ENCODE measurements around the gene EIF4EBP2. TPM values are rescaled to one million over a fixed set of nuclear protein-coding genes. Genes with fewer than 3 reads are reported as not detected.

EIF4EBP2 gene
- total RNA-seq, 1 experiment from 2014 or later: 42.4 TPM

DNA sequence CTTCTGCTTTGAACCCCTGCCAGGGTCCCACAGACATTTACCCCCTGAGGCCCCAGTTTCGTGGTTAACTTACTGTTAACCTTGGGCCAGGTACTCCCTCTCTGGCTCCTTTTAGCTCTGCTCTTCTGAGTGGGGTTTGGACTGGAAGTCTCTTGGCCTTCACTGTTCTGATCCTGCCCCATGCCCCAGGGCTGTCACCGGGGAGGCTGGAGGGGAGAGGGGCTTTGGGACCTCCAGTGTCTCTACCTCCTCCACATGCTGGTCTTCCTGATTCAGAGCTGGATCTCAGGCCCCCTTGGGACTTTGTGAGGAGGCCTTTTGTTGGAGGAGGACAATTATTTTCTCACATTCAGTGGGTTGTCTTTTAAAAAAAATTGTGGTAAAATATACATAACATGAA, 61.9 kb downstream of the EIF4EBP2 start:
- Histone ChIP-seq H3K9me3 (replicated peaks) (no peaks in the 10 kb centered on the region), H3K27ac (no peak overlapping the region), H3K4me3 (no peak overlapping the region), H3K36me3 (no peaks in the 10 kb centered on the region), H3K27me3 (replicated peaks) (0 out of 2 replicates have a peak, but pooled peaks cover 3% of the 10 kb centered on the region), H3K4me1 (replicated peaks) (no peaks in the 10 kb centered on the region)
- DNase-seq (ENCODE audit: low read depth in 1 of 2, low spot score in 2 of 2): no peak

DNA sequence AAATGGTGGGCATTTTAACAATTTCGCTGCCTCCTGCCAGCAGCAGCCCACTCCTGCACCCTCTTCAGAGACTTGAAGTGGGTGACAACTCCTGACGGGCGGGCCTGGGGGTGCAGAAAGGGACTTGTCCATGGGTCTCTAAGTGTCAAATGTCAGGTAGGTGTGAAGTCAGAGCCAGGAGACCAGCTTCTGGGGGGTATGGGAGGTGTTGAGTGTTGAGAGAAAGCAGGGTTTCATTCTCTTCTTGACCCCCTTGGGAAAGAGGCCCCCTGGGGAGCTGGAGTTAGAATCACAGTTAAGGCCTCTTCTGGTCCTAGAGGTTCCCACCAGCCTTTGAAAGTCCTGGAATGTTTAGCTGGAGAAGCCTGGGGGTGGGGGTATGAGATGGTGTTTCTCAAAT, 63.0 kb downstream of the EIF4EBP2 start:
- H3K27me3 ChIP-seq (replicated peaks): 0 out of 2 replicates have a peak, but pooled peaks cover 3% of the 10 kb centered on the region
- H3K4me3 ChIP-seq: no peak overlapping the region
- no peaks in the 10 kb centered on the region for H3K9me3 ChIP-seq (replicated peaks)
- DNase-seq (ENCODE audit: low read depth in 1 of 2, low spot score in 2 of 2): no peak
- H3K27ac ChIP-seq: no peak overlapping the region
- H3K36me3 ChIP-seq: no peaks in the 10 kb centered on the region
- H3K4me1 ChIP-seq (replicated peaks): no peaks in the 10 kb centered on the region

DNA sequence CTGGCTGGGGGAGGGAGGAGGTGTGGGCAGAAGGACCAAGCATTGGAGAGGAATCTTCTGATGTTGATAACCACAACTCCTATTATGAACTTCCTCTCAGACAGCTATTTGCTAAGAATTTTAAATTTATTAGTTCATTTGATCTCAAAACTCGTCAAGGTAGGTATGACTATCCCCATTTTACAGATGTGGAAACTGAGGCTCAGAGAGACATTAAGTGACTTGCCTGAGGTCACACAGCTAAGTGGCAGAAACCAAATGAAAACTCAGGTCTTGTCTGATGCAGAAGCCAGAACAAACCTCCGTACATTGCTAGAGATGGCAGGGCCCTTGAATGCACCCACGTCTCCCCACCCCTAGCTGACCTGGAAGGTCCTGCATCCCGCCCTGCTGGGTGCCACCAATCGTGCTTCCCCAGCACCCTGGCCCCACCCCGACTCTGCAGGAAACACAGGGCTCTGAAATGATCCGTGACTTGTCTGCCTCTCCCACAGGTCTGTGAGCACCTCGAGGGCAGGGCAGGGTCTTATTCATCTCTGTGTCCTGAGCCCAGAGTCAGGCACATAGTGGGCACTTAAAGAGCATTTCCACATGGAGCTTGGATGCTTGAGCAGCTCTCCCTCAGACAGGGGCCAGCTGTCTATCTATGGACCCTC, 69.0 kb downstream of the EIF4EBP2 start:
- no peak for DNase-seq (ENCODE audit: low read depth in 1 of 2, low spot score in 2 of 2)
- Histone ChIP-seq H3K27me3 (replicated peaks) (peaks cover 35% of the 10 kb centered on the region), H3K27ac (no peak overlapping the region), H3K4me3 (no peak overlapping the region), H3K4me1 (replicated peaks) (peaks cover 4% of the 10 kb centered on the region), H3K9me3 (replicated peaks) (no peaks in the 10 kb centered on the region), H3K36me3 (no peaks in the 10 kb centered on the region)

DNA sequence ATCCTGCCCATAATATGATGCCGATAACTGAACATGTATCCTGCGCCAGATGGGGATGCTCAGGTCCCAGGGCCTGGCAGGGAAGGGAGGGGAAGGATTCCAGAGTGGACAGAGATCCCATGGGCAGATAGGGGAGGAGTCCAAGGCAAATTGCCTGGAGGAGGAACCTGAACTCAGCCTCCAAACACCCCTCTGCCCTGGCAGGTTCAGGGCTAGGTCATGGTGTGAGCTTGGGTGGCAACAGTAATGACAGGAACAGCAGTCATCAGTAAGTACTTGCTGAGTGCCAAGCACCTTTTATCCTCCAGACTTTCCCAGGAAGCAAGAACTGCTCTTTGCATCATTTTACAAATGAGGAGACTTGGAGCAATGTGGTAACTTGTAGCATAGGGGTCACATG, 70.8 kb downstream of the EIF4EBP2 start:
- Histone ChIP-seq H3K4me1 (replicated peaks) (peaks cover 14% of the 10 kb centered on the region), H3K9me3 (replicated peaks) (no peaks in the 10 kb centered on the region), H3K27me3 (replicated peaks) (peaks cover 54% of the 10 kb centered on the region), H3K27ac (no peak overlapping the region), H3K4me3 (no peak overlapping the region), H3K36me3 (no peaks in the 10 kb centered on the region)
- no peak for DNase-seq (ENCODE audit: low read depth in 1 of 2, low spot score in 2 of 2)

DNA sequence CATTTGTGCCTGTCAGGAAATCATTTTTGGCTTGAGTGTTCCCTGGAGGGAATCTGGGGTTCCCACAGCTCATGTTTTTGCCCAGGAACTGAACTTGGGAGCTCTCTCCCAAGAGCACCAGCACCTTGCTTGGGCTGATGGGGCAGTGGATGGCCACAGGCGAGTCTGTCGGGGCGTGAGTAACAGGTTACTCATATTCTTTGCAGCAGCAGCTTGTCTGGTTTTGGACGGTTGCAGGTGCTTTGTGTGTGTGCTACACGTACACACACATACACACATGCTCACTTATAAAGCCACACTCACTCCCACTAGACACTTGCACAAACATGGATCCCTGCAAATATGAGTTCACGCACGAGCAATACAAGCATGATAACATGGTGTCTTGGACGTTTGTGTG, 71.7 kb downstream of the EIF4EBP2 start:
- peaks cover 14% of the 10 kb centered on the region for H3K4me1 ChIP-seq (replicated peaks)
- H3K27me3 ChIP-seq (replicated peaks): peaks cover 56% of the 10 kb centered on the region
- H3K36me3 ChIP-seq: no peaks in the 10 kb centered on the region
- no peak overlapping the region for H3K27ac ChIP-seq
- no peak overlapping the region for H3K4me3 ChIP-seq
- DNase-seq (ENCODE audit: low read depth in 1 of 2, low spot score in 2 of 2): no peak
- no peaks in the 10 kb centered on the region for H3K9me3 ChIP-seq (replicated peaks)

DNA sequence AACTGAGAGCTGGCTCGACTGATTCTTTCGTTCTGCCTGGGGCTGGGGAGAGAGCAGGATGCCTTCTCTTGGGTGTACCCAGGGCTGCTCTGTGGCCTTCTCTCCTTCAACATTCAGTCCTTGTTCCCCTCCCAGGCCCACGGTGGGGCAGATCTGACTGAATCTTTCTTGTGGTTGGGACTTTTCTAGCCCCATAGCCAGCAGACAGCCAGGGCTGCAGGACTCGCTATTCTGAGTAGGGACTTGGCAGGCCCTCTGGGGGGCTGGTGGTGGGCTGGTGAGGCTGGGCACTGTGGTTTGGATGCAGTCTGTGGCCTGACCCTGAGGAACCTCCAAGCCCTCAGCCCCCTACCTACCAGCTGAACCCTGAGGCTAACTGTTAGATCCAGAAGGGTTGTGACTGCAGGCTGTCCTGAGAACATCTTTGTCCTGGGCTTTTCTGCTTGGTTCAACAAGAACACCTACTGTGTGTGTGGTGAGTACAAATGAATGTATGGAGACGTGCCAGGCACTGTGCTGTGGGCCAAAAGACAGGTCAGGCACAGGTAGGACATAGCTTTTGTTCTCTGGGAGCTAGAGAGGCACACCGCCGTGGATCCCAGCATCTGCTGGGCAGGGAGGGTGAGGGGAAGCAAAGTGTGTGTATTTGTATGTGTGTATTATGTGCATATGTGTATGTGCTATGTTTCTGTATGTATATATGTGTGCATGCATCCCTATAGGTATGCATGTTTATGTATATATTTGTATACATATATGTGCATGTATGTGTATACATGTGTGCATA, 72.5 kb downstream of the EIF4EBP2 start:
- Histone ChIP-seq H3K4me1 (replicated peaks) (peaks cover 14% of the 10 kb centered on the region), H3K27ac (no peak overlapping the region), H3K27me3 (replicated peaks) (peaks cover 56% of the 10 kb centered on the region)

DNA sequence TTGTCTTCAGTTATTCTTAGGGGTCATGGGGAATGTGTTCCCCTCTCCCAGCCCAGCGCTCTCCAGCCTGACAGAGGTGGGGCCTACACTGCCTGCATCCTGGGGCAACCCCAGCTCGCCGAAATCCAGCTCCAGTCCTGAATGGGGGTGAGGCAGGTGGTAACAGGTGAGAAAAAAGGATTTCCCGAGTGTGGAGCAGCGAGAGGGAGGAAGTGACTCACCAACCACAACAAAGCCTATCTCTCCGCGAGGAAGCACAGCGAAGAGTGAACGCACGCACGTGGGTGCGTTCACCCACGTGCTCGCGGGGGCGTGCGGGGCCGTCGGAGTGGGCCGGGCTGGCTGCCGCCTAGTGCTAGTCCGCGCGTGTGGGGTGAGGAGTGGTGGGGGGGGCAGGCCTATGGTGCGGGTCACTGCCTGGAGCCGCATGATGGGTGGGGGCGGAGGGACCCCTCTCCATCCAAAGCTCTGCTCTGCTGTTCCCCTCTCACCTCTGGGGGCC, 73.8 kb downstream of the EIF4EBP2 start:
- Histone ChIP-seq H3K27ac (no peak overlapping the region), H3K27me3 (replicated peaks) (peaks cover 55% of the 10 kb centered on the region), H3K4me3 (no peak overlapping the region), H3K36me3 (no peaks in the 10 kb centered on the region), H3K4me1 (replicated peaks) (peaks cover 14% of the 10 kb centered on the region), H3K9me3 (replicated peaks) (no peaks in the 10 kb centered on the region)
- no peak for DNase-seq (ENCODE audit: low read depth in 1 of 2, low spot score in 2 of 2)

More for the DNA sequence above, 72.5 kb downstream of the EIF4EBP2 start:
- DNase-seq (ENCODE audit: low read depth in 1 of 2, low spot score in 2 of 2): no peak
- Histone ChIP-seq H3K9me3 (replicated peaks) (no peaks in the 10 kb centered on the region), H3K4me3 (no peak overlapping the region), H3K36me3 (no peaks in the 10 kb centered on the region)

Other genes with a start within 250 kb of the EIF4EBP2 start
- 131 and 171 TPM in 2 replicates for gene SAR1A, start 233.6 kb upstream of the EIF4EBP2 start, total RNA-seq (2014; rRNA removed; shearing (Covaris generic))
- gene PPA1, start 170.7 kb upstream of the EIF4EBP2 start, total RNA-seq (2014; rRNA removed; shearing (Covaris generic)): 199 and 254 TPM in 2 replicates
- not detected in 2 replicates for gene NPFFR1, start 120.1 kb upstream of the EIF4EBP2 start, total RNA-seq (2014; rRNA removed; shearing (Covaris generic))
- 17.5 and 30.7 TPM in 2 replicates for gene LRRC20, start 21.5 kb upstream of the EIF4EBP2 start, total RNA-seq (2014; rRNA removed; shearing (Covaris generic))
- gene NODAL, start 37.5 kb downstream of the EIF4EBP2 start, total RNA-seq (2014; rRNA removed; shearing (Covaris generic)): not detected in 2 replicates
- gene PALD1, start 74.6 kb downstream of the EIF4EBP2 start, total RNA-seq (2014; rRNA removed; shearing (Covaris generic)): not detected in 2 replicates
- gene PRF1, start 198.6 kb downstream of the EIF4EBP2 start, total RNA-seq (2014; rRNA removed; shearing (Covaris generic)): not detected in 2 replicates